MM.1S (cell line): Measurements from ENCODE around the gene NTPCR.

Source experiments
- EZH2 ChIP-seq: fragments of 300-600 bp; sonication (generic); optimal IDR thresholded peaks from 2 replicates; pipeline ENCODE3; 2017; ENCODE audit warnings: low read depth, mild to moderate bottlenecking, antibody characterized with exemption, low read length, mixed read lengths
- EZH2phosphoT487 ChIP-seq: fragments of 300-600 bp; sonication (generic); IDR thresholded peaks from 2 replicates; pipeline ENCODE4 v1.6.1; 2018; ENCODE audit warnings: antibody characterized with exemption, low read length
- TF ChIP-seq, protein P1 (sequence below): fragments of 300-600 bp; sonication (generic); IDR thresholded peaks from 2 replicates; pipeline ENCODE4 v1.5.1; 2016; ENCODE audit warnings: antibody characterized with exemption, low read length, mixed read lengths

- TF ChIP-seq, protein P1, sequence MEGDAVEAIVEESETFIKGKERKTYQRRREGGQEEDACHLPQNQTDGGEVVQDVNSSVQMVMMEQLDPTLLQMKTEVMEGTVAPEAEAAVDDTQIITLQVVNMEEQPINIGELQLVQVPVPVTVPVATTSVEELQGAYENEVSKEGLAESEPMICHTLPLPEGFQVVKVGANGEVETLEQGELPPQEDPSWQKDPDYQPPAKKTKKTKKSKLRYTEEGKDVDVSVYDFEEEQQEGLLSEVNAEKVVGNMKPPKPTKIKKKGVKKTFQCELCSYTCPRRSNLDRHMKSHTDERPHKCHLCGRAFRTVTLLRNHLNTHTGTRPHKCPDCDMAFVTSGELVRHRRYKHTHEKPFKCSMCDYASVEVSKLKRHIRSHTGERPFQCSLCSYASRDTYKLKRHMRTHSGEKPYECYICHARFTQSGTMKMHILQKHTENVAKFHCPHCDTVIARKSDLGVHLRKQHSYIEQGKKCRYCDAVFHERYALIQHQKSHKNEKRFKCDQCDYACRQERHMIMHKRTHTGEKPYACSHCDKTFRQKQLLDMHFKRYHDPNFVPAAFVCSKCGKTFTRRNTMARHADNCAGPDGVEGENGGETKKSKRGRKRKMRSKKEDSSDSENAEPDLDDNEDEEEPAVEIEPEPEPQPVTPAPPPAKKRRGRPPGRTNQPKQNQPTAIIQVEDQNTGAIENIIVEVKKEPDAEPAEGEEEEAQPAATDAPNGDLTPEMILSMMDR, result no peak
- TF ChIP-seq EZH2 (no peak), EZH2phosphoT487 (no peak)
These were observed 65.6 kb downstream of the NTPCR start for GRCh38 chr1:233015965-233016364.
